Mammary epithelial cell (primary cell): ENCODE results near the gene IGSF21.

Source experiments
- EZH2 ChIP-seq: IDR thresholded peaks from 2 replicates; pipeline ENCODE4 v1.6.1; 2012; ENCODE audit warnings: low read length, inconsistent platforms, borderline replicate concordance
- TF ChIP-seq, protein P1 (sequence below), 2 donors: IDR thresholded peaks in 1 of 2; conservative IDR thresholded peaks in 1 of 2; 2 replicates each; pipeline ENCODE4 v1.5.1; 2011 to 2012; ENCODE audit warnings: inconsistent platforms in 2 of 2, low read length in 2 of 2, mild to moderate bottlenecking in 2 of 2, control low read depth in 1 of 2, low read depth in 1 of 2; ENCODE audit not compliant: insufficient read depth in 1 of 2; ENCODE audit errors: extremely low read depth in 1 of 2

DNA sequence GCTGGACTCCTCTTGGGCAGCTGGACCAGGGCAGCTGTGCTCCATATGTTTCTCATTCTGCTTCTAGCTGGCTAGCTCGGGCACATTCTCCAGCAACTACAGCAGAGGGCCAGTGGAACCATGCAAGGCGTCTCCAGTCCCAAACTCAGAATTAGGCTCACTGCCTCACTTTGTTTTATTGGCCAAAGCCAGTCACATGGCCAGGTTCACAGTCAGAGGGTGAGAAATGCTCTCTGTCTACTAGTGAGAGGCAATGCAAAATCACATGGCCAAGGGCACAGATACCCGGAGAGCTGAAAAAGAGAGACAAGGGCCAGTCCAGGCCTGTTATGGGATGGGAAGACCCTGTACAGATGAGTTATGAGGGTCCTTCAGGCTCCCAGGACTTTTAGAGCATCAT is 294.3 kb downstream of the IGSF21 start:
- TF ChIP-seq, protein P1, sequence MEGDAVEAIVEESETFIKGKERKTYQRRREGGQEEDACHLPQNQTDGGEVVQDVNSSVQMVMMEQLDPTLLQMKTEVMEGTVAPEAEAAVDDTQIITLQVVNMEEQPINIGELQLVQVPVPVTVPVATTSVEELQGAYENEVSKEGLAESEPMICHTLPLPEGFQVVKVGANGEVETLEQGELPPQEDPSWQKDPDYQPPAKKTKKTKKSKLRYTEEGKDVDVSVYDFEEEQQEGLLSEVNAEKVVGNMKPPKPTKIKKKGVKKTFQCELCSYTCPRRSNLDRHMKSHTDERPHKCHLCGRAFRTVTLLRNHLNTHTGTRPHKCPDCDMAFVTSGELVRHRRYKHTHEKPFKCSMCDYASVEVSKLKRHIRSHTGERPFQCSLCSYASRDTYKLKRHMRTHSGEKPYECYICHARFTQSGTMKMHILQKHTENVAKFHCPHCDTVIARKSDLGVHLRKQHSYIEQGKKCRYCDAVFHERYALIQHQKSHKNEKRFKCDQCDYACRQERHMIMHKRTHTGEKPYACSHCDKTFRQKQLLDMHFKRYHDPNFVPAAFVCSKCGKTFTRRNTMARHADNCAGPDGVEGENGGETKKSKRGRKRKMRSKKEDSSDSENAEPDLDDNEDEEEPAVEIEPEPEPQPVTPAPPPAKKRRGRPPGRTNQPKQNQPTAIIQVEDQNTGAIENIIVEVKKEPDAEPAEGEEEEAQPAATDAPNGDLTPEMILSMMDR (conservative IDR thresholded peaks at IDR 0.05 in 1 of 2, IDR thresholded peaks at IDR 0.05 in 1 of 2; ENCODE audit: extremely low read depth in 1 of 2, insufficient read depth in 1 of 2, low read depth in 1 of 2, low read length in 2 of 2), result no peak
- no peak for TF ChIP-seq EZH2
